Fibroblast of skin of left biceps (primary cell): Measurements from ENCODE around the gene NOD1.
A peak's percentile ranks its signal among the peaks of the same experiment; 100 is the strongest.
"Not testable (repeated sequence)": the region's sequence is repeated elsewhere in the genome, so short reads cannot be mapped to it uniquely, and the experiment has no call there.

Experiments
- DNase-seq, 2 experiments: peaks; one replicate each; pipeline ENCODE4 v3.0.0-alpha.2; 2013; ENCODE audit warnings: low read depth in 2 of 2

Gene NOD1

DNA sequence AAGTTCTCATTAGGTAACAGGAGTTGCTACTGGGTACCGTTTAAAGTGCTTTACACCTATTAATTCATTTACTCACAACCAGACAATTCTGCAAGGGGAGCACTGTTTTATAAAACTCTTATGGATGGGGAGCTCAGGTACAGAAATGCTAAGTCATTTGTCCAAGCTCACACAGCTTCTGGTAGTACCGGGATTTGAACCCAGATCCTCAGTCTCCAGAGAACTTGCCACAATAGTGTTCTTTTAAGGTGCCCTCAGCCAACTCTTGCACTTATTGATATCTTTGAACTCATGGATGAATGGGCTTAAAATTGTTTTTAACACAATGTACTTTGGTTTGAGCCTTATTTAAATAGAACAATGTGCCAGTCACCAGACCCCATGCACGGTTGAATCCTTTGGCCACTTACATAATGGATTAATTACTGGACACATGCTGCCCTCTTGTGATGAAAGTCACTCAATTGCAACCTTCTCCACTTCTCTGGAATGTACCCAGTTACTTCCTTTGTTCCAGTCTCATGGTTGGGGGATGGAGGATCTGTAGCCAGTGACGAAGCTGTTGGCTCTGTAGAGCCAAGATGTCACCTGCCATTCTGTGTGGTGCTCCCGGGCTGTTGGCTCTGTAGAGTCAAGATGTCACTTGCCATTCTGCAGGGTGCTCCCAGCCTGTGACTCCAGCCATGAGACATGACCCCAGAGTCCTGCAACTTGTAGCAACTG lies 65.6 kb downstream of the NOD1 start:
- peak; percentile 42 to 44 for DNase-seq

DNA sequence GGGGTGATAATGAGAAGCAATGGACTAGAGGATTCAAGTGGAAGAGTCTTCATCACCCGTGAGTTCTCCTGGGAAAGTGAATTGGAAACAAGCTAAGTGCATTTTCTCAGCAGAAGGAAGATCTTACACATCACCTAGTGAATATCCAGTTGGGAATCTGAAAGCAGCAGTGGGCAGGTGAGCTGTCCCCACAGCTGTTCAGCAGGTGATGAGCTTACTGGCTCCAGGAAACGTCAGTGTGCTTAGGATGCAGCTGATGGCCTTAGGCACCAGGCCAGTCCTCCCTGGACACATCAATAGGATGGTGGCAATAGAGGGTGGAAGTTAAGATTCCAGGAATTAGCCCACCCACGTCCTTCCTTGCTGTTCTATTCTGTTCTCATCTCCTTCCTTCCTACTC lies 66.7 kb downstream of the NOD1 start:
- DNase-seq: no peak

DNA sequence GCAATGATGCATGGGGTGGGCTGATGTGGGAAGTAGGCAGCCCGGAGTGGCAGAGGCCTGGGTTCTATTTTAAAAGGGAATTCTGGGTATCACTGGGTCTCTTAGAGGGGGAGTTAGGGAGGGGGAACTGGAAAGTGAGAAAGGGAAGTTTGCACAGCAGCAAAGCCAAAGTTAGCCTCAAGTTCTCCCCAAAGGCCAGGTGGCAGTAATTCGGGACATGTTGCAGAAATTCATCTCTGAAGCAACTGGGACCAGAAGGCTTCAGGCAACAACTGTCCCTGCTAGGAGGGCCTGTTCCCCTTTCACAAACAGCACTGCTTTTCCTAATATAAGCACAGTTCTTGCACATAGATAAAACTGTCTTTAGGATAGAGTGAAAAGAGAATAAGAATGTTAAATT lies 67.4 kb downstream of the NOD1 start:
- no peak for DNase-seq

DNA sequence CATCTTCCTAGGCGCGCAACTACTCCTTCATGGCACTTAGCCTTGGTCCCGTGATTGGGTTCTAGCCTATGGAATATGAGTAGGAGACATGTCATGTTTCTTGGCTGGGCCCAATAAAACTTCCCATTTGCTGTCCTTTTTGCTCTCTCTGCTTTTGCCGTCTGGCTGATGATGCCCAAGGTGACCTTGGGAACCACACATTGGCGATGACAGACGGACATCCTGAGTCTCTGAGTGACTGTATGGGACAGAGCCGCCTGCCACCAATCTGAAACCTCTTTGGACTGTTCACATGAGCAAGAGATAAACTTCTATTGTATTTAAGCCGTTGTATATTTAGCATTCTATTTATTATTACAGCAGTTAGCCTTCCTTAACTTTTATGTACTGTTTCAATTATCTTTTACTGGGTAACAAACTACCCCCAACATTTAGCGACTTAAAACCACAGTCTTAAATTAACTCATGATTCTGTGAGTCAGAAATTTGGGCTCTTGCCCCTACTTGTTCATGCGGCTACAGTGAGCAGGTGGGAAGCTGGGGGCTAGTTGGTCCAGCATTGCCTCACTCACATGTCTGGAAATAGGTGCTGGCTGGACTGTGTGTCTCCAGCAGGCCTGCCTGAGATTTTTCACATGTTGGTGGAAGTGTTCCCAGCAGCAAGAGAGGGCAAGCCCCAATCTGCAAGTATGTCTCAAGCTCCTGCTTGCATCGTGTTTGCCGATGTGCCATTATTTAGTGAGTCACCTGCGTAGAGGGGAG lies 71.7 kb downstream of the NOD1 start:
- no peak for DNase-seq

- no peak for DNase-seq
Observed at GRCh38 chr7:30405179-30405578, 73.4 kb downstream of the NOD1 start.

DNA sequence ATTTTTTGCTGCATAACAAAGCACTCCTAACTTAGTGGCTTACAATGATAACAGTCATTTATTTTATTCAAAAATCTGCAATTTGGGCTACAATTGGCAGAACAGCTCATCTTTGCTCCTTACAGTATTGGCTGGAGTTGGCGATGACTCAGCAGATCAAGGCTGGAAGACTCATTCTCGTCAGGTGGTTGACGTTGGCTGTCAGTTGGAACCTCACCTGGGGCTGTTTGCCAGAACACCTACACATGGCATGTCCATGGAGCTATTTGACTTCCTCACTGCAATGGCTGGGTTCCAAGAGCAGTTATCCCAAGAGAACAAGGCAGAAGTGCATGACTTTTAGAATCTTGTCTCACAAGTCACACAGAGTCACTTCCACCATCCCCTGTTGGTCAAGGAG lies 75.1 kb downstream of the NOD1 start:
- no peak for DNase-seq

GRCh38 chr7:30396389-30396788 lies 82.2 kb downstream of the NOD1 start:
- DNase-seq: peak in 1 of 2 experiments; percentile 1

DNA sequence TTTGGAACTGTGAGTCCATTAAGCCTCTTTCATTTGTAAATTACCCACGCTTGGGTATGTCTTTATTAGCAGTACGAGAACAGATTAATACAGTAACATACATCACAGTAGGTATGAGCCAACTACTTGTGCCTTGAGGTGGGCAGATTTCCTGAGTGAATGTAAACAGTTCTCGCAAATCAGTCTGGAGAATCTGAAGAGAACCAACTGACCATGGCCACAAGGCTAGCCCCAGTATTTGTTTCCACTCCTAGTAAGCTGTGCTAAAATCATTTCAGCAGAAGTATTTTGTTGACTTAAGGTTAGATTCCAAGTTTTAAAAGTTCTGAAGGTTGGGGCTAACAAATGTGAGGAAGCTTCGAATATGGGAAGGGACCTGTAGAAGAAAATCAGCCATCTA lies 82.9 kb downstream of the NOD1 start:
- DNase-seq: no peak

- DNase-seq: no peak
Observed at GRCh38 chr7:30391806-30392205, 86.8 kb downstream of the NOD1 start.

GRCh38 chr7:30390736-30391636 lies 87.6 kb downstream of the NOD1 start:
- no peak for DNase-seq

DNA sequence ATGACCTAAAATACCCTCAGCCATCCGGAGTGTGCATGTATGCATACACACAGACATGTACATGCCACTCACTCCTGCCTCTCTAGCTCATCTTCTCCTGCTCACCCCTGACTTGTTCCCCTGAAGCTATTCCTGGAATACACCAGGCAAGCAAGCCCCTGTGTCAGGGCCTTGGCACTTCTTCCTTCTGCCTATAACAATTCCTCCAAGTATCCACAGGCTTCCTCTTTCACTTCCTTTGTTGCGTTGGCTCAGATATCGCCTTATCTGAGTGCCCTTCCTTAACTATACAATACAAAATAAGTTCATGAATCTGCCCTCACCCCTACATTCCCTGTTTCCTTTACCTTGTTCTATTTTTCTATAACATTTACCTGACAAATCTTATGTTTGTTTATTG lies 88.8 kb downstream of the NOD1 start:
- DNase-seq: no peak

GRCh38 chr7:30382607-30383006 lies 96.0 kb downstream of the NOD1 start:
- DNase-seq: no peak

DNA sequence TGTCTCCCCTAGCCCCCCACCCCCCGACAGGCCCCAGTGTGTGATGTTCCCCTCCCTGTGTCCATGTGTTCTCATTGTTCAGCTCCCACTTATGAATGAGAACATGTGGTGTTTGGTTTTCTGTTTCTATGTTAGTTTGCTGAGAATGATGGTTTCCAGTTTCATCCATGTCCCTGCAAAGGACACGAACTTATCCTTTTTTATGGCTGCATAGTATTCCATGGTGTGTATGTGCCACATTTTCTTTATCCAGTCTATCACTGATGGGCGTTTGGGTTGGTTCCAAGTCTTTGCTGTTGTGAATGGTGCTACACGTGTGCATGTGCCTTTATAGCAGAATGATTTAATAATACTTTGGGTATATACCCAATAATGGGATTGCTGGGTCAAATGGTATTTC lies 97.8 kb downstream of the NOD1 start:
- not testable (repeated sequence) for DNase-seq

- DNase-seq: no peak
Observed at GRCh38 chr7:30380294-30380693, 98.3 kb downstream of the NOD1 start.

- no peak for DNase-seq
Observed at GRCh38 chr7:30379741-30380140, 98.8 kb downstream of the NOD1 start.

DNA sequence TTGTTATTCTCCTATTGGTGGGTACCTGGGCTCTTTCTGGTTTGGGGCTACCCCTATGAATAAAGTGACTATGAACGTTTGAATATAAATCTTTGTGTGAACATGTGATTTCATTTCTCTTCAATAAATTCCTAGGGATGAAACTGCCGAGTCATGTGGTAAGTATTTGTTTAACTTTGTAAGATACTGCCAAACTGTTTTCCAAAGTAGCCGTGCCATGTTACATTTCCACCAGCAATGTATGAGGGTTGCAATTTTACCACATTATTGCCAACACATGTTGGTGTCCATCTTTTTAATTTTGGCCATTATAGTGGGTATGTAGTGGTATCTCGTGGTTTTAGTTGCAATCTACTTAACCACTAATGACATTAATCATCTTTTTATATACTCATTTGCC lies 99.5 kb downstream of the NOD1 start:
- peak in 1 of 2 experiments; percentile 12 for DNase-seq

- DNase-seq: no peak
Observed at GRCh38 chr7:30378275-30378674, 100.3 kb downstream of the NOD1 start.
